MM.1S (cell line): ENCODE measurements around the gene ZFHX3.

Experiments used
- DNase-seq: peaks from one replicate; pipeline ENCODE4 v3.0.0-alpha.2; 2015
- H2AFZ ChIP-seq: fragments of 300-600 bp; sonication (generic); 2 replicates; pipeline ENCODE4 v1.6.0; 2016; ENCODE audit warnings: antibody characterized with exemption, low read length
- H3F3A ChIP-seq: fragments of 300-600 bp; sonication (generic); 2 replicates; pipeline ENCODE4 v1.6.1; 2016; ENCODE audit warnings: mild to moderate bottlenecking, antibody characterized with exemption, low read length, moderate library complexity, mixed read lengths; ENCODE audit not compliant: insufficient read depth
- H3K27ac ChIP-seq: fragments of 300-600 bp; sonication (generic); 2 replicates; pipeline ENCODE4 v1.5.1; 2016; ENCODE audit warnings: mild to moderate bottlenecking, low read length
- H3K27me3 ChIP-seq: fragments of 300-600 bp; sonication (generic); replicated peaks from 2 replicates; pipeline ENCODE4 v1.6.0; 2016; ENCODE audit warnings: low read length; ENCODE audit not compliant: insufficient read depth
- H3K36me3 ChIP-seq: fragments of 300-600 bp; sonication (generic); replicated peaks from 2 replicates; pipeline ENCODE4 v1.6.1; 2016; ENCODE audit warnings: mild to moderate bottlenecking, low read length, mixed read lengths; ENCODE audit not compliant: insufficient read depth
- H3K4me1 ChIP-seq: fragments of 300-600 bp; sonication (generic); 2 replicates; pipeline ENCODE4 v1.6.1; 2016; ENCODE audit warnings: low read length, mixed read lengths
- H3K4me2 ChIP-seq: fragments of 300-600 bp; sonication (generic); 2 replicates; pipeline ENCODE4 v1.6.0; 2016; ENCODE audit warnings: low read depth, low read length
- H3K4me3 ChIP-seq: fragments of 300-600 bp; sonication (generic); 2 replicates; pipeline ENCODE4 v1.5.1; 2016; ENCODE audit warnings: low read length, mixed read lengths
- H3K79me2 ChIP-seq: fragments of 300-600 bp; sonication (generic); 2 replicates; pipeline ENCODE4 v1.6.1; 2016; ENCODE audit warnings: mixed run types, low read length, mixed read lengths
- H3K9ac ChIP-seq: fragments of 300-600 bp; sonication (generic); 2 replicates; pipeline ENCODE4 v1.6.1; 2016; ENCODE audit warnings: low read length, mixed read lengths
- H3K9me2 ChIP-seq: fragments of 300-600 bp; sonication (generic); replicated peaks from 2 replicates; pipeline ENCODE4 v1.6.1; 2016; ENCODE audit warnings: mild to moderate bottlenecking, low read length, mixed read lengths; ENCODE audit not compliant: insufficient read depth
- H3K9me3 ChIP-seq: fragments of 300-600 bp; sonication (generic); replicated peaks from 2 replicates; pipeline ENCODE4 v1.6.1; 2016; ENCODE audit warnings: mild to moderate bottlenecking, low read length, mixed read lengths; ENCODE audit not compliant: insufficient read depth
- H4K20me1 ChIP-seq: fragments of 300-600 bp; sonication (generic); 2 replicates; pipeline ENCODE4 v1.6.1; 2016; ENCODE audit warnings: mild to moderate bottlenecking, low read length, moderate library complexity, mixed read lengths; ENCODE audit not compliant: insufficient read depth
- EZH2 ChIP-seq: fragments of 300-600 bp; sonication (generic); optimal IDR thresholded peaks from 2 replicates; pipeline ENCODE3; 2017; ENCODE audit warnings: low read depth, mild to moderate bottlenecking, antibody characterized with exemption, low read length, mixed read lengths
- EZH2phosphoT487 ChIP-seq: fragments of 300-600 bp; sonication (generic); IDR thresholded peaks from 2 replicates; pipeline ENCODE4 v1.6.1; 2018; ENCODE audit warnings: antibody characterized with exemption, low read length
- TF ChIP-seq, protein P1 (sequence below): fragments of 300-600 bp; sonication (generic); IDR thresholded peaks from 2 replicates; pipeline ENCODE4 v1.5.1; 2016; ENCODE audit warnings: antibody characterized with exemption, low read length, mixed read lengths

The ZFHX3 gene

DNA sequence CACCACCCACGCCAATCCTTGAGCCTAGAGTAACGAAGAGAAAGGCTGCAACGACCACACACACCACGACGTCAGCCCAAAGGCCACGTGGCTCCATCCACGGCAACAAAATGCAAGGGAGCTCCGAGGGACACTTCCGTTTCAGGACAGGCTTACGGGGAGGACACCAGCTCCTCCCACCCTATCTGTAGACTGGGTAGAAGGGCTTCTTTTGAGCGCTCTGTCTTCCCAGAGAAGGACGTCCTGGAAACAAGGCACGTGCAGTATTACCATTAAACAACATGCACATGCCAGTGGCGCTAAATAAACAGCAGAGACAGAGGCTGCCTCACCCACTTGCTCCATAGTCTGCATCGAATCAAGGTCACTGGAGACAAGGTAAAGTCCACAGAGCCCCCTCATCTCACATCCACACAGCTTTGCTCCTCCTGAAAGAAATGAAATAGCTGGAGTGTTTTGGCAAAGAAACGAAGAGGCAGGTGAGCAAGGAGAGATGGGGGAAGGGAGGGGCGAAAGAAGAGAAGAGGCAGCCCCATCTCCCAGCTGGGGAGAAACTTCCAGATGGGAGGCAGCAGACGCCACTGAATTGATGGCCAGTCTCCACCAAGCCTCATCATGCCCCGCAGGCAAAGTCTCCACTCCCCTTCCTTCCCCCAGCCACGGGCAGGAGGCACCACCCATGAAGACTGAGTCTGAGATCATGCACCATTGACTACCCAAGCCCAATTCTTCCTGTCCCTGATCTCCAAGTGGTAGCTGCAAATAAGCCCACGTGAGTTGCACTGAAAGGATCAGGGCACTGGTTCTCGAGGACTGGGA, 24.0 kb downstream of the ZFHX3 start:
- Histone ChIP-seq H3K27ac (no peak overlapping the region), H3K27me3 (no peaks in the 10 kb centered on the region), H2AFZ (no peak overlapping the region), H3K36me3 (no peaks in the 10 kb centered on the region), H3K9ac (no peak overlapping the region), H3K4me1 (no peaks in the 10 kb centered on the region), H3F3A (no peaks in the 10 kb centered on the region), H3K9me3 (no peaks in the 10 kb centered on the region), H4K20me1 (no peaks in the 10 kb centered on the region), H3K9me2 (no peaks in the 10 kb centered on the region), H3K4me2 (no peak overlapping the region), H3K79me2 (no peaks in the 10 kb centered on the region), H3K4me3 (no peak overlapping the region)
- TF ChIP-seq, protein P1, sequence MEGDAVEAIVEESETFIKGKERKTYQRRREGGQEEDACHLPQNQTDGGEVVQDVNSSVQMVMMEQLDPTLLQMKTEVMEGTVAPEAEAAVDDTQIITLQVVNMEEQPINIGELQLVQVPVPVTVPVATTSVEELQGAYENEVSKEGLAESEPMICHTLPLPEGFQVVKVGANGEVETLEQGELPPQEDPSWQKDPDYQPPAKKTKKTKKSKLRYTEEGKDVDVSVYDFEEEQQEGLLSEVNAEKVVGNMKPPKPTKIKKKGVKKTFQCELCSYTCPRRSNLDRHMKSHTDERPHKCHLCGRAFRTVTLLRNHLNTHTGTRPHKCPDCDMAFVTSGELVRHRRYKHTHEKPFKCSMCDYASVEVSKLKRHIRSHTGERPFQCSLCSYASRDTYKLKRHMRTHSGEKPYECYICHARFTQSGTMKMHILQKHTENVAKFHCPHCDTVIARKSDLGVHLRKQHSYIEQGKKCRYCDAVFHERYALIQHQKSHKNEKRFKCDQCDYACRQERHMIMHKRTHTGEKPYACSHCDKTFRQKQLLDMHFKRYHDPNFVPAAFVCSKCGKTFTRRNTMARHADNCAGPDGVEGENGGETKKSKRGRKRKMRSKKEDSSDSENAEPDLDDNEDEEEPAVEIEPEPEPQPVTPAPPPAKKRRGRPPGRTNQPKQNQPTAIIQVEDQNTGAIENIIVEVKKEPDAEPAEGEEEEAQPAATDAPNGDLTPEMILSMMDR: no peak
- TF ChIP-seq EZH2: no peak
- DNase-seq: no peak

DNA sequence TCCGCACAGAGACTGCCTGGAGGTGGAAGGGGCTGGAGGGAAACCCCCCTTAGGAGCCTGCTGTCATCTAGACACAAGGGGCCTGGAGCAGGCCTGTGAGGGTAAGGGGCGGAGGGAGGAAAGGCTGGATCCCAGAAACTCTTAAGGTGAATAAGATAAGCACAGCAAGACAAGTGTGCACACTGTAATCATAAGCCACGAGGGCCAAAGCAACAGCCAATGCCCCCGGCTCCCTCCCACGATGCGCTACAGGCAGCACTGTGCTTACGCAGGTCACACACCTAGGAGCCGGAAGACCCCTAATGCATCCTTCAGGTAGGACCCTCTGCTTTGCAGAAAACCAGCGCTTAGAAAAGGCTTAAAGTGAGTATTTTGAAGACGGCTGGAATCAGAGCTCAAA, 24.6 kb downstream of the ZFHX3 start:
- no peak for TF ChIP-seq EZH2
- TF ChIP-seq, protein P1: no peak
- no peak for TF ChIP-seq EZH2phosphoT487
- H3K9me3 ChIP-seq: no peaks in the 10 kb centered on the region
- no peaks in the 10 kb centered on the region for H3F3A ChIP-seq
- H3K4me1 ChIP-seq: no peaks in the 10 kb centered on the region
- H3K9ac ChIP-seq: no peak overlapping the region
- H4K20me1 ChIP-seq: no peaks in the 10 kb centered on the region
- H3K9me2 ChIP-seq: no peaks in the 10 kb centered on the region
- DNase-seq: no peak
- no peak overlapping the region for H3K27ac ChIP-seq
- no peak overlapping the region for H3K4me3 ChIP-seq
- H3K27me3 ChIP-seq: no peaks in the 10 kb centered on the region
- no peaks in the 10 kb centered on the region for H3K36me3 ChIP-seq
- no peak overlapping the region for H2AFZ ChIP-seq
- no peak overlapping the region for H3K4me2 ChIP-seq
- H3K79me2 ChIP-seq: no peaks in the 10 kb centered on the region

DNA sequence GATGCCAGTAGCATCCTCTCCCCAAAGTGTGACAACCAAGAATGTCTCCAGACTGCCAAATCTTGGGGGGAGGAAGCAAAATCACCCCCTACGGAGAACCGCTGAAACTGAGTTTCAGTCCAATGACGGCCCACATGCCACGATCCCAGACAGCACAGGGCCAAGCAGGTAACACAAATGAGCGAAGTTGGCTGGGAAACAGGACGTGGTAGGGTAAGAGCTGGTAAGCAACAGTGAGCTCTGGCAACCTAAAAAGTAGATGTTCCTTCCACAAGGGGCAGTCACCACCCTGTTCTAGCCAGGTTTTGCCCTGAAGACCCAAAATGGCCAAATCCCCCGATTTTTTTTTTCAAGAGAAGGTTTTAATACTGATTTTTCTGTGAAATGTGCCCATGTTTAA, 25.4 kb downstream of the ZFHX3 start:
- TF ChIP-seq EZH2phosphoT487 (no peak), EZH2 (no peak)
- no peaks in the 10 kb centered on the region for H3K79me2 ChIP-seq
- H3K9me2 ChIP-seq: no peaks in the 10 kb centered on the region
- DNase-seq: no peak
- no peaks in the 10 kb centered on the region for H3K36me3 ChIP-seq
- H4K20me1 ChIP-seq: no peaks in the 10 kb centered on the region
- H3K9ac ChIP-seq: no peak overlapping the region
- no peaks in the 10 kb centered on the region for H3K9me3 ChIP-seq
- no peak overlapping the region for H3K4me2 ChIP-seq
- no peak overlapping the region for H3K27ac ChIP-seq
- H3F3A ChIP-seq: no peaks in the 10 kb centered on the region
- no peak overlapping the region for H2AFZ ChIP-seq
- no peak overlapping the region for H3K4me3 ChIP-seq
- H3K27me3 ChIP-seq: no peaks in the 10 kb centered on the region
- no peaks in the 10 kb centered on the region for H3K4me1 ChIP-seq

DNA sequence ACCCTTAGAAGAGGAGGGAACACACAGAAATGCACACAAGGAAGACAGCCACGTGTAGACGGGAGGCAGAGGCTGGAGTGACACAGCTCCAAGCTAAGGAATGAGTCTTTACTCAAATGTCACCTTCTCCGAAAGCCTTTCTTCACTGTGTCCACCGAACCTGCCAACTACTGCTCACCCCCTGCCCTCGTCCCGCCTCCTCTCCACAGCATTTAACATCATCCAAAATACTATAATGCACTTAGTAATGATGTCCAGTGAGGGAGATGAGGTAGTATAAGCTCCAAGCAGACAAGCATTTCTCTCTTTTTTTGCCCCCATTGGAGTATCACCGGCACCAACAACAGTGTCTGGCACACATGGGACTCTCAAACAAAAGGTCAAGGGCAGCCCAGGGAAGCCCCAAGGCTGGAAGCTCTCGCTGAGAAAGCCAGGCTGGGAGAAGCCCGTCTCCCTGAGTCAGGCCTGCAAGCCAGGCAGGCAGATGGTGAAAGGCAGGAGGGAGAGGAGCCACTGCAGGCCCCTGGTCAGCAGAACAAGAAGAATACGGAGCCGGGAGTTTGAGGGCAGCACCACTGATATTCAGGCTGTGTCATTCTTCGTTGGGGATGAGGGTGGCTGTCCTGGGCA, 25.9 kb downstream of the ZFHX3 start:
- H3K9me2 ChIP-seq: no peaks in the 10 kb centered on the region
- no peaks in the 10 kb centered on the region for H3K4me1 ChIP-seq
- H3K27me3 ChIP-seq: no peaks in the 10 kb centered on the region
- no peak for DNase-seq
- no peaks in the 10 kb centered on the region for H4K20me1 ChIP-seq
- H3K36me3 ChIP-seq: no peaks in the 10 kb centered on the region
- no peak for TF ChIP-seq EZH2
- TF ChIP-seq, protein P1: no peak
- no peak for TF ChIP-seq EZH2phosphoT487
- no peaks in the 10 kb centered on the region for H3F3A ChIP-seq
- no peak overlapping the region for H2AFZ ChIP-seq
- H3K79me2 ChIP-seq: no peaks in the 10 kb centered on the region
- no peak overlapping the region for H3K27ac ChIP-seq
- H3K9me3 ChIP-seq: no peaks in the 10 kb centered on the region
- no peak overlapping the region for H3K9ac ChIP-seq
- no peak overlapping the region for H3K4me2 ChIP-seq
- H3K4me3 ChIP-seq: no peak overlapping the region
